ENCODE data around the gene PFKL.

- TF ChIP-seq POLR2AphosphoS5 (IDR thresholded peaks at IDR 0.05; ENCODE audit: low read depth, low read length) (no peak), REST (IDR thresholded peaks at IDR 0.05; ENCODE audit: insufficient read depth in 1 of 2, low read depth in 2 of 2, low read length in 2 of 2) (no peak)
Observed at GRCh38 chr21:44354001-44354405, 54.1 kb downstream of the PFKL start.
